Measurements from ENCODE around the gene TPCN2.
A peak's percentile ranks its signal among the peaks of the same experiment; 100 is the strongest.

TPCN2 gene

GRCh38 chr11:69010964-69011623, 37.6 kb upstream of the TPCN2 start:
- peak; percentile 78 for DNase-seq (ENCODE audit: low spot score)

GRCh38 chr11:69011624-69012091, 37.1 kb upstream of the TPCN2 start:
- no peak for DNase-seq (ENCODE audit: low spot score)

GRCh38 chr11:69012092-69013008, 36.4 kb upstream of the TPCN2 start:
- no peak for DNase-seq (ENCODE audit: low spot score)

- DNase-seq (ENCODE audit: low spot score), result peak; percentile 83
These were observed 35.5 kb upstream of the TPCN2 start, which contains the start of gene MRGPRF for GRCh38 chr11:69013009-69013951. TSS of gene MRGPRF (minus strand) at chr11:69013246. CDS start at chr11:69009901, 3,345 bp downstream.

- no peak for DNase-seq (ENCODE audit: low spot score)
These were observed 34.5 kb upstream of the TPCN2 start for GRCh38 chr11:69014084-69014851.

GRCh38 chr11:69014898-69015549, 33.7 kb upstream of the TPCN2 start:
- DNase-seq (ENCODE audit: low spot score), result no peak

- DNase-seq (ENCODE audit: low spot score), result no peak
These were observed 30.8 kb upstream of the TPCN2 start for GRCh38 chr11:69017951-69018350.

- no peak for DNase-seq (ENCODE audit: low spot score)
These were observed 29.8 kb upstream of the TPCN2 start for GRCh38 chr11:69018924-69019323.

- no peak for DNase-seq (ENCODE audit: low spot score)
These were observed 26.5 kb upstream of the TPCN2 start for GRCh38 chr11:69022260-69022659.

- no peak for DNase-seq (ENCODE audit: low spot score)
These were observed 24.2 kb upstream of the TPCN2 start for GRCh38 chr11:69024509-69024908.

GRCh38 chr11:69027704-69028372, 20.9 kb upstream of the TPCN2 start:
- DNase-seq (ENCODE audit: low spot score), result no peak

- no peak for DNase-seq (ENCODE audit: low spot score)
These were observed 18.4 kb upstream of the TPCN2 start for GRCh38 chr11:69030301-69030700.

- DNase-seq (ENCODE audit: low spot score), result no peak
These were observed 15.9 kb upstream of the TPCN2 start for GRCh38 chr11:69032833-69033232.

GRCh38 chr11:69033431-69033830, 15.3 kb upstream of the TPCN2 start:
- no peak for DNase-seq (ENCODE audit: low spot score)

GRCh38 chr11:69034123-69034867, 14.4 kb upstream of the TPCN2 start:
- no peak for DNase-seq (ENCODE audit: low spot score)

- DNase-seq (ENCODE audit: low spot score), result no peak
These were observed 13.4 kb upstream of the TPCN2 start for GRCh38 chr11:69035150-69035945.

- no peak for DNase-seq (ENCODE audit: low spot score)
These were observed 12.8 kb upstream of the TPCN2 start for GRCh38 chr11:69035946-69036340.

GRCh38 chr11:69037074-69037473, 11.7 kb upstream of the TPCN2 start:
- no peak for DNase-seq (ENCODE audit: low spot score)

Measured in cerebellar cortex (tissue), 1 donor.